ENCODE measurements around the gene FRMD8. TPM values are rescaled to one million over a fixed set of nuclear protein-coding genes. Genes with fewer than 3 reads are reported as not detected.

The FRMD8 gene
- polyA plus RNA-seq, 1 donor (not counting 4 experiments of a cell fraction or from before 2014, with no cell fraction given), result 24.1 TPM

GRCh38 chr11:65452806-65453490, 66.5 kb downstream of the FRMD8 start:
- H3K9me3 ChIP-seq (ENCODE audit: control insufficient read depth, low read depth, low read length), result no peaks in the 10 kb centered on the region
- H3K4me3 ChIP-seq (ENCODE audit: control insufficient read depth in 2 of 3, extremely low read depth in 1 of 3, insufficient read depth in 2 of 3, low read depth in 1 of 3, low read length in 3 of 3), result no peak overlapping the region
- peak overlapping the region; percentile 50 for H3K27ac ChIP-seq (ENCODE audit: control insufficient read depth, insufficient read depth, low read length)
- TF ChIP-seq CTCF (optimal IDR thresholded peaks at IDR 0.05 in 1 of 3, IDR thresholded peaks at IDR 0.05 in 1 of 3, conservative IDR thresholded peaks at IDR 0.05 in 1 of 3; ENCODE audit: extremely low read depth in 1 of 3, insufficient read depth in 2 of 3, low read length in 3 of 3), result no peak
- TF ChIP-seq EZH2 (IDR thresholded peaks at IDR 0.05; ENCODE audit: low read length), result no peak
- peaks cover 27% of the 10 kb centered on the region for H3K4me1 ChIP-seq (ENCODE audit: control insufficient read depth, extremely low read depth, insufficient read depth, low read length)
- no peaks in the 10 kb centered on the region for H3K36me3 ChIP-seq (ENCODE audit: control insufficient read depth in 2 of 2, extremely low read depth in 1 of 2, insufficient read depth in 2 of 2, low read length in 2 of 2)
- no peaks in the 10 kb centered on the region for H3K27me3 ChIP-seq (ENCODE audit: control insufficient read depth, extremely low read depth, insufficient read depth, low read length)
- FAIRE-seq (no peak), DNase-seq (ENCODE audit: low read depth, low spot score) (no peak)
- no peak overlapping the region for H3K9ac ChIP-seq (ENCODE audit: control insufficient read depth, extremely low read depth, insufficient read depth, low read length)
- no peak overlapping the region for H2AFZ ChIP-seq (ENCODE audit: control insufficient read depth, low read length)
- peaks cover 3% of the 10 kb centered on the region for H3K9me1 ChIP-seq (ENCODE audit: control insufficient read depth, extremely low read depth, insufficient read depth, low read length)
- no peaks in the 10 kb centered on the region for H3K79me2 ChIP-seq (ENCODE audit: control insufficient read depth, insufficient read depth, low read length)
- dilution Hi-C loops (cut with MboI; ENCODE audit: extremely low pct_ligation_motif_present, low sequenced_read_pairs), result no loop called here
- peak overlapping the region; percentile 16 for H3K4me2 ChIP-seq (ENCODE audit: control insufficient read depth, extremely low read depth, insufficient read depth, low read depth, low read length)
- no peaks in the 10 kb centered on the region for H4K20me1 ChIP-seq (ENCODE audit: control insufficient read depth, extremely low read depth, insufficient read depth, low read length)

GRCh38 chr11:65454311-65454695, 67.9 kb downstream of the FRMD8 start:
- FAIRE-seq, result no peak
- peak overlapping the region; percentile 90 for H2AFZ ChIP-seq (ENCODE audit: control insufficient read depth, low read length)

More at GRCh38 chr11:65454311-65454695, 67.9 kb downstream of the FRMD8 start:
- H3K79me2 ChIP-seq (ENCODE audit: control insufficient read depth, insufficient read depth, low read length), result no peaks in the 10 kb centered on the region
- no peak for DNase-seq (ENCODE audit: low read depth, low spot score)
- H3K27ac ChIP-seq (ENCODE audit: control insufficient read depth, insufficient read depth, low read length), result peak overlapping the region; percentile 71
- peaks cover 3% of the 10 kb centered on the region for H3K9me1 ChIP-seq (ENCODE audit: control insufficient read depth, extremely low read depth, insufficient read depth, low read length)
- TF ChIP-seq EZH2 (IDR thresholded peaks at IDR 0.05; ENCODE audit: low read length) (no peak), CTCF (optimal IDR thresholded peaks at IDR 0.05 in 1 of 3, IDR thresholded peaks at IDR 0.05 in 1 of 3, conservative IDR thresholded peaks at IDR 0.05 in 1 of 3; ENCODE audit: extremely low read depth in 1 of 3, insufficient read depth in 2 of 3, low read length in 3 of 3) (no peak)
- peak overlapping the region; percentile 82 for H3K9ac ChIP-seq (ENCODE audit: control insufficient read depth, extremely low read depth, insufficient read depth, low read length)
- H3K9me3 ChIP-seq (ENCODE audit: control insufficient read depth, low read depth, low read length), result no peaks in the 10 kb centered on the region
- H3K4me2 ChIP-seq (ENCODE audit: control insufficient read depth, extremely low read depth, insufficient read depth, low read depth, low read length), result peak overlapping the region; percentile 87
- H3K4me1 ChIP-seq (ENCODE audit: control insufficient read depth, extremely low read depth, insufficient read depth, low read length), result peaks cover 27% of the 10 kb centered on the region
- no peaks in the 10 kb centered on the region for H3K27me3 ChIP-seq (ENCODE audit: control insufficient read depth, extremely low read depth, insufficient read depth, low read length)
- H4K20me1 ChIP-seq (ENCODE audit: control insufficient read depth, extremely low read depth, insufficient read depth, low read length), result no peaks in the 10 kb centered on the region
- dilution Hi-C loops (cut with MboI; ENCODE audit: extremely low pct_ligation_motif_present, low sequenced_read_pairs), result no loop called here
- H3K36me3 ChIP-seq (ENCODE audit: control insufficient read depth in 2 of 2, extremely low read depth in 1 of 2, insufficient read depth in 2 of 2, low read length in 2 of 2), result no peaks in the 10 kb centered on the region
- peak overlapping the region; percentile 40 to 71 (median 67) for H3K4me3 ChIP-seq (ENCODE audit: control insufficient read depth in 2 of 3, extremely low read depth in 1 of 3, insufficient read depth in 2 of 3, low read depth in 1 of 3, low read length in 3 of 3)
